ENCODE results near the gene GDE1. TPM values are rescaled to one million over a fixed set of nuclear protein-coding genes. Genes with fewer than 3 reads are reported as not detected.

The GDE1 gene
- total RNA-seq, 3 donors from 2014 or later (not counting 1 experiment from before 2014, with no cell fraction given) = 35.5 to 40.4 (median 35.9) TPM

GRCh38 chr16:19532601-19533000, 10.7 kb upstream of the GDE1 start:
- Histone ChIP-seq H3K4me3 (ENCODE audit: low read length) (no peak overlapping the region), H3K9me3 (ENCODE audit: control insufficient read depth, insufficient read depth, low read length) (no peaks in the 10 kb centered on the region), H3K4me1 (ENCODE audit: control insufficient read depth, insufficient read depth, low read length) (no peaks in the 10 kb centered on the region), H3K36me3 (ENCODE audit: control insufficient read depth, insufficient read depth, low read length) (peaks cover 22% of the 10 kb centered on the region), H3K27ac (ENCODE audit: low read length) (no peak overlapping the region), H3K27me3 (ENCODE audit: control insufficient read depth, insufficient read depth, low read length) (no peaks in the 10 kb centered on the region)
- no peak for TF ChIP-seq CTCF (IDR thresholded peaks at IDR 0.05)
- Mint-ChIP-seq H3K4me3 (no peak overlapping the region), H3K4me1 (no peaks in the 10 kb centered on the region), H3K27ac (no peak overlapping the region), H3K27me3 (ENCODE audit: low read depth in 2 of 2) (no peaks in the 10 kb centered on the region), H3K36me3 (peaks cover 12% of the 10 kb centered on the region), H3K9me3 (no peaks in the 10 kb centered on the region)
- intact Hi-C loops (cut with micrococcal nuclease) = no loop called here
- no peak for DNase-seq
- WGBS (ENCODE audit: insufficient coverage) = no CpG with 5 or more reads among the region's 1 CpG
- ATAC-seq = no peak

GRCh38 chr16:19528666-19529065, 6.8 kb upstream of the GDE1 start:
- H3K9me3 Mint-ChIP-seq = no peaks in the 10 kb centered on the region
- intact Hi-C loops (cut with micrococcal nuclease) = no loop called here
- H3K36me3 Mint-ChIP-seq = peaks cover 13% of the 10 kb centered on the region

GRCh38 chr16:19527161-19527560, 5.3 kb upstream of the GDE1 start:
- Mint-ChIP-seq H3K36me3 (peaks cover 6% of the 10 kb centered on the region), H3K27ac (no peak overlapping the region), H3K9me3 (no peaks in the 10 kb centered on the region), H3K4me1 (peaks cover 21 to 28% of the 10 kb centered on the region in 2 donors), H3K27me3 (ENCODE audit: low read depth in 2 of 2) (no peaks in the 10 kb centered on the region), H3K4me3 (no peak overlapping the region)
- Histone ChIP-seq H3K4me1 (ENCODE audit: control insufficient read depth, insufficient read depth, low read length) (peaks cover 17% of the 10 kb centered on the region), H3K36me3 (ENCODE audit: control insufficient read depth, insufficient read depth, low read length) (peaks cover 7% of the 10 kb centered on the region), H3K27ac (ENCODE audit: low read length) (no peak overlapping the region), H3K27me3 (ENCODE audit: control insufficient read depth, insufficient read depth, low read length) (no peaks in the 10 kb centered on the region), H3K9me3 (ENCODE audit: control insufficient read depth, insufficient read depth, low read length) (no peaks in the 10 kb centered on the region), H3K4me3 (ENCODE audit: low read length) (no peak overlapping the region)
- DNase-seq (no peak), ATAC-seq (no peak)
- TF ChIP-seq CTCF (IDR thresholded peaks at IDR 0.05) = no peak
- intact Hi-C loops (cut with micrococcal nuclease) = no loop called here
- 100% methylated on average over 1 of the region's 1 CpG for WGBS (ENCODE audit: insufficient coverage)

More at GRCh38 chr16:19528666-19529065, 6.8 kb upstream of the GDE1 start:
- ATAC-seq (no peak), DNase-seq (no peak)
- no peaks in the 10 kb centered on the region for H3K27me3 ChIP-seq (ENCODE audit: control insufficient read depth, insufficient read depth, low read length)
- H3K27ac Mint-ChIP-seq = no peak overlapping the region
- H3K36me3 ChIP-seq (ENCODE audit: control insufficient read depth, insufficient read depth, low read length) = peaks cover 7% of the 10 kb centered on the region
- no peaks in the 10 kb centered on the region for H3K27me3 Mint-ChIP-seq (ENCODE audit: low read depth in 2 of 2)
- no peak overlapping the region for H3K4me3 ChIP-seq (ENCODE audit: low read length)
- H3K27ac ChIP-seq (ENCODE audit: low read length) = no peak overlapping the region
- H3K4me1 ChIP-seq (ENCODE audit: control insufficient read depth, insufficient read depth, low read length) = peaks cover 10% of the 10 kb centered on the region
- peaks cover 14 to 20% of the 10 kb centered on the region in 2 donors for H3K4me1 Mint-ChIP-seq
- no peak for TF ChIP-seq CTCF (IDR thresholded peaks at IDR 0.05)
- H3K9me3 ChIP-seq (ENCODE audit: control insufficient read depth, insufficient read depth, low read length) = no peaks in the 10 kb centered on the region
- no peak overlapping the region for H3K4me3 Mint-ChIP-seq
- 98% methylated on average over 3 of the region's 3 CpGs for WGBS (ENCODE audit: insufficient coverage)

GRCh38 chr16:19525385-19525723, 3.5 kb upstream of the GDE1 start:
- ATAC-seq = no peak
- Mint-ChIP-seq H3K4me3 (peak overlapping the region; percentile 99), H3K4me1 (peaks cover 39 to 46% of the 10 kb centered on the region in 2 donors), H3K27ac (peak overlapping the region in 1 of 2 donors; percentile 93), H3K27me3 (ENCODE audit: low read depth in 2 of 2) (no peaks in the 10 kb centered on the region), H3K9me3 (no peaks in the 10 kb centered on the region), H3K36me3 (peaks cover 6% of the 10 kb centered on the region)
- no peak for DNase-seq
- peaks cover 7% of the 10 kb centered on the region for H3K36me3 ChIP-seq (ENCODE audit: control insufficient read depth, insufficient read depth, low read length)
- no peaks in the 10 kb centered on the region for H3K27me3 ChIP-seq (ENCODE audit: control insufficient read depth, insufficient read depth, low read length)
- no CpG with 5 or more reads among the region's 2 CpGs for WGBS (ENCODE audit: insufficient coverage)
- no peak for TF ChIP-seq CTCF (IDR thresholded peaks at IDR 0.05)
- intact Hi-C loops (cut with micrococcal nuclease) = no loop called here
- no peak overlapping the region for H3K27ac ChIP-seq (ENCODE audit: low read length)
- no peaks in the 10 kb centered on the region for H3K9me3 ChIP-seq (ENCODE audit: control insufficient read depth, insufficient read depth, low read length)
- H3K4me1 ChIP-seq (ENCODE audit: control insufficient read depth, insufficient read depth, low read length) = peaks cover 30% of the 10 kb centered on the region
- no peak overlapping the region for H3K4me3 ChIP-seq (ENCODE audit: low read length)
